Liver (tissue), 9 donors: ENCODE measurements around the gene IL12RB1. TPM values are rescaled to one million over a fixed set of nuclear protein-coding genes. Genes with fewer than 3 reads are reported as not detected.

Source experiments
- DNase-seq: peaks from one replicate; pipeline ENCODE4 v3.0.0-alpha.2; 2017; ENCODE audit warnings: low spot score
- H3K27ac ChIP-seq, 2 donors: one replicate each; pipeline ENCODE4 v1.7.0; 2013; ENCODE audit warnings: inconsistent platforms in 2 of 2, low read length in 2 of 2, control low read depth in 1 of 2, low read depth in 1 of 2, mild to moderate bottlenecking in 1 of 2
- H3K27me3 ChIP-seq, 4 donors: one replicate each; pipeline versions ENCODE4 v1.6.1 to v1.7.0; 2013; ENCODE audit warnings: low read length in 3 of 4, inconsistent platforms in 1 of 4, mild to moderate bottlenecking in 1 of 4, moderate library complexity in 1 of 4; ENCODE audit not compliant: control insufficient read depth in 4 of 4, insufficient read depth in 4 of 4
- H3K36me3 ChIP-seq, 4 donors: one replicate each; pipeline versions ENCODE4 v1.6.1 to v1.7.0; 2013; ENCODE audit warnings: low read length in 3 of 4, mild to moderate bottlenecking in 3 of 4, low read depth in 1 of 4, moderate library complexity in 1 of 4; ENCODE audit not compliant: control insufficient read depth in 4 of 4, insufficient read depth in 3 of 4
- H3K4me1 ChIP-seq, 4 donors: one replicate each; pipeline versions ENCODE4 v1.6.1 to v1.7.0; 2013; ENCODE audit warnings: low read length in 3 of 4, mild to moderate bottlenecking in 3 of 4, moderate library complexity in 1 of 4; ENCODE audit not compliant: control insufficient read depth in 4 of 4, insufficient read depth in 4 of 4
- H3K4me3 ChIP-seq, 3 donors: one replicate each; pipeline versions ENCODE4 v1.6.1 to v1.7.0; 2013; ENCODE audit warnings: low read length in 3 of 3, control low read depth in 1 of 3, low read depth in 1 of 3, mild to moderate bottlenecking in 1 of 3
- H3K9ac ChIP-seq, 2 donors: one replicate each; pipeline ENCODE4 v1.7.0; 2013; ENCODE audit warnings: low read length in 2 of 2, mild to moderate bottlenecking in 2 of 2, moderate library complexity in 2 of 2, control low read depth in 1 of 2, low read depth in 1 of 2
- H3K9me3 ChIP-seq, 4 donors: one replicate each; pipeline versions ENCODE4 v1.6.1 to v1.7.0; 2013; ENCODE audit warnings: low read length in 3 of 4; ENCODE audit not compliant: control insufficient read depth in 4 of 4
- CTCF ChIP-seq: fragments of 150-350 bp; IDR thresholded peaks from 2 replicates; pipeline ENCODE4 v1.5.1; 2017; ENCODE audit warnings: improper control_type of control experiment, low read depth, low read length; ENCODE audit not compliant: missing input control
- EGR1 ChIP-seq, 2 donors: IDR thresholded peaks; 2 replicates each; pipeline ENCODE4 v1.6.1; 2016 to 2018; ENCODE audit warnings: antibody characterized with exemption in 2 of 2, low read depth in 2 of 2
- FOXA1 ChIP-seq: IDR thresholded peaks from 2 replicates; pipeline ENCODE4 v1.6.1; 2016; ENCODE audit warnings: antibody characterized with exemption
- FOXA2 ChIP-seq: IDR thresholded peaks from 2 replicates; pipeline ENCODE4 v1.6.1; 2016; ENCODE audit warnings: antibody characterized with exemption
- GABPA ChIP-seq, 2 donors: IDR thresholded peaks in 1 of 2; conservative IDR thresholded peaks in 1 of 2; 2 replicates each; pipeline ENCODE4 v1.6.1; 2016; ENCODE audit warnings: antibody characterized with exemption in 2 of 2, mild to moderate bottlenecking in 1 of 2, moderate library complexity in 1 of 2
- HNF4A ChIP-seq, 2 donors: conservative IDR thresholded peaks; 2 replicates each; pipeline ENCODE4 v1.6.1; 2016; ENCODE audit warnings: antibody characterized with exemption in 2 of 2, mild to moderate bottlenecking in 2 of 2
- HNF4G ChIP-seq: IDR thresholded peaks from 2 replicates; pipeline ENCODE4 v1.6.1; 2016; ENCODE audit warnings: antibody characterized with exemption
- JUND ChIP-seq, 2 donors: IDR thresholded peaks; 2 replicates each; pipeline ENCODE4 v1.6.1; 2016; ENCODE audit warnings: antibody characterized with exemption in 2 of 2
- MAX ChIP-seq: IDR thresholded peaks from 2 replicates; pipeline ENCODE4 v1.6.1; 2016; ENCODE audit warnings: antibody characterized with exemption
- NR2F2 ChIP-seq: IDR thresholded peaks from 2 replicates; pipeline ENCODE4 v1.6.1; 2016; ENCODE audit warnings: antibody characterized with exemption
- RAD21 ChIP-seq, 2 donors: IDR thresholded peaks; 2 replicates each; pipeline ENCODE4 v1.6.1; 2016; ENCODE audit warnings: antibody characterized with exemption in 2 of 2, mild to moderate bottlenecking in 2 of 2
- RXRA ChIP-seq, 2 donors: IDR thresholded peaks; 2 replicates each; pipeline ENCODE4 v1.6.1; 2017 to 2018; ENCODE audit warnings: antibody characterized with exemption in 2 of 2, mild to moderate bottlenecking in 1 of 2
- SP1 ChIP-seq: IDR thresholded peaks from 2 replicates; pipeline ENCODE4 v1.6.1; 2018; ENCODE audit warnings: antibody characterized with exemption, mild to moderate bottlenecking
- TAF1 ChIP-seq: conservative IDR thresholded peaks from 2 replicates; pipeline ENCODE4 v1.6.1; 2016; ENCODE audit warnings: antibody characterized with exemption, mild to moderate bottlenecking
- YY1 ChIP-seq: IDR thresholded peaks from 2 replicates; pipeline ENCODE4 v1.6.1; 2016; ENCODE audit warnings: antibody characterized with exemption, mild to moderate bottlenecking
- WGBS: extraction: QIAGEN DNeasy Blood & Tissue Kit; methylation state at CpG from one replicate; pipeline ENCODE4 v1.1.7; 2013; 5-methylcytosine and 5-hydroxymethylcytosine counted together
- polyA plus RNA-seq, 2 donors: library from polyadenylated mRNA; stranded (reverse) in 1 of 2; unstranded in 1 of 2; fragments of 200-250 nt in 1 of 2; fragments of >200 nt in 1 of 2; fragmentation: Nextera tagmentation in 1 of 2; extraction: Ambion mirVana in 1 of 2; gene quantifications; one replicate each; pipeline versions ENCODE4 v1.2.1 to v1.2.3, GENCODE V29; 2013 to 2015
- total RNA-seq, 2 donors: library from RNA; depleted of rRNA; stranded (reverse); fragments of >200 nt; gene quantifications; one replicate each; pipeline ENCODE4 v1.2.3, GENCODE V29; 2014
- TF ChIP-seq, protein P1 (sequence below): IDR thresholded peaks from 2 replicates; pipeline ENCODE4 v1.6.1; 2016; ENCODE audit warnings: antibody characterized with exemption
- TF ChIP-seq, protein P2 (sequence below): IDR thresholded peaks from 2 replicates; pipeline ENCODE4 v1.6.1; 2016; ENCODE audit warnings: antibody characterized with exemption, mild to moderate bottlenecking
- TF ChIP-seq, protein P3 (sequence below): IDR thresholded peaks from 2 replicates; pipeline ENCODE4 v1.6.1; 2016; ENCODE audit warnings: antibody characterized with exemption
- donor health status: healthy.
- donor health status: healthy.
- donor health status: healthy.
- donor health status: healthy.
- donor health status: healthy.

IL12RB1 gene
- total and polyA plus RNA-seq, 4 donors: 0.43 to 2.4 (median 1.1) TPM

GRCh38 chr19:18100710-18101109 lies 14.0 kb upstream of the IL12RB1 start:
- Histone ChIP-seq H3K9me3 (no peaks in the 10 kb centered on the region), H3K4me1 (peaks cover 4 to 35% (median 24%) of the 10 kb centered on the region in 4 donors), H3K4me3 (no peak overlapping the region), H3K9ac (no peak overlapping the region), H3K27me3 (no peaks in the 10 kb centered on the region), H3K36me3 (no peaks in the 10 kb centered on the region), H3K27ac (no peak overlapping the region)
- TF ChIP-seq EGR1 (IDR thresholded peaks at IDR 0.05; ENCODE audit: low read depth in 2 of 2): no peak
- TF ChIP-seq FOXA1: no peak
- TF ChIP-seq SP1: no peak
- TF ChIP-seq NR2F2: no peak
- no peak for TF ChIP-seq TAF1
- TF ChIP-seq RXRA (IDR thresholded peaks at IDR 0.05): no peak
- TF ChIP-seq JUND (IDR thresholded peaks at IDR 0.05): no peak
- TF ChIP-seq MAX: no peak
- no peak for TF ChIP-seq GABPA (IDR thresholded peaks at IDR 0.05 in 1 of 2, conservative IDR thresholded peaks at IDR 0.05 in 1 of 2)
- TF ChIP-seq, protein P1, sequence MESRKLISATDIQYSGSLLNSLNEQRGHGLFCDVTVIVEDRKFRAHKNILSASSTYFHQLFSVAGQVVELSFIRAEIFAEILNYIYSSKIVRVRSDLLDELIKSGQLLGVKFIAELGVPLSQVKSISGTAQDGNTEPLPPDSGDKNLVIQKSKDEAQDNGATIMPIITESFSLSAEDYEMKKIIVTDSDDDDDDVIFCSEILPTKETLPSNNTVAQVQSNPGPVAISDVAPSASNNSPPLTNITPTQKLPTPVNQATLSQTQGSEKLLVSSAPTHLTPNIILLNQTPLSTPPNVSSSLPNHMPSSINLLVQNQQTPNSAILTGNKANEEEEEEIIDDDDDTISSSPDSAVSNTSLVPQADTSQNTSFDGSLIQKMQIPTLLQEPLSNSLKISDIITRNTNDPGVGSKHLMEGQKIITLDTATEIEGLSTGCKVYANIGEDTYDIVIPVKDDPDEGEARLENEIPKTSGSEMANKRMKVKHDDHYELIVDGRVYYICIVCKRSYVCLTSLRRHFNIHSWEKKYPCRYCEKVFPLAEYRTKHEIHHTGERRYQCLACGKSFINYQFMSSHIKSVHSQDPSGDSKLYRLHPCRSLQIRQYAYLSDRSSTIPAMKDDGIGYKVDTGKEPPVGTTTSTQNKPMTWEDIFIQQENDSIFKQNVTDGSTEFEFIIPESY: no peak
- no peak for TF ChIP-seq CTCF
- TF ChIP-seq, protein P2, sequence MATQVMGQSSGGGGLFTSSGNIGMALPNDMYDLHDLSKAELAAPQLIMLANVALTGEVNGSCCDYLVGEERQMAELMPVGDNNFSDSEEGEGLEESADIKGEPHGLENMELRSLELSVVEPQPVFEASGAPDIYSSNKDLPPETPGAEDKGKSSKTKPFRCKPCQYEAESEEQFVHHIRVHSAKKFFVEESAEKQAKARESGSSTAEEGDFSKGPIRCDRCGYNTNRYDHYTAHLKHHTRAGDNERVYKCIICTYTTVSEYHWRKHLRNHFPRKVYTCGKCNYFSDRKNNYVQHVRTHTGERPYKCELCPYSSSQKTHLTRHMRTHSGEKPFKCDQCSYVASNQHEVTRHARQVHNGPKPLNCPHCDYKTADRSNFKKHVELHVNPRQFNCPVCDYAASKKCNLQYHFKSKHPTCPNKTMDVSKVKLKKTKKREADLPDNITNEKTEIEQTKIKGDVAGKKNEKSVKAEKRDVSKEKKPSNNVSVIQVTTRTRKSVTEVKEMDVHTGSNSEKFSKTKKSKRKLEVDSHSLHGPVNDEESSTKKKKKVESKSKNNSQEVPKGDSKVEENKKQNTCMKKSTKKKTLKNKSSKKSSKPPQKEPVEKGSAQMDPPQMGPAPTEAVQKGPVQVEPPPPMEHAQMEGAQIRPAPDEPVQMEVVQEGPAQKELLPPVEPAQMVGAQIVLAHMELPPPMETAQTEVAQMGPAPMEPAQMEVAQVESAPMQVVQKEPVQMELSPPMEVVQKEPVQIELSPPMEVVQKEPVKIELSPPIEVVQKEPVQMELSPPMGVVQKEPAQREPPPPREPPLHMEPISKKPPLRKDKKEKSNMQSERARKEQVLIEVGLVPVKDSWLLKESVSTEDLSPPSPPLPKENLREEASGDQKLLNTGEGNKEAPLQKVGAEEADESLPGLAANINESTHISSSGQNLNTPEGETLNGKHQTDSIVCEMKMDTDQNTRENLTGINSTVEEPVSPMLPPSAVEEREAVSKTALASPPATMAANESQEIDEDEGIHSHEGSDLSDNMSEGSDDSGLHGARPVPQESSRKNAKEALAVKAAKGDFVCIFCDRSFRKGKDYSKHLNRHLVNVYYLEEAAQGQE: no peak
- TF ChIP-seq, protein P3, sequence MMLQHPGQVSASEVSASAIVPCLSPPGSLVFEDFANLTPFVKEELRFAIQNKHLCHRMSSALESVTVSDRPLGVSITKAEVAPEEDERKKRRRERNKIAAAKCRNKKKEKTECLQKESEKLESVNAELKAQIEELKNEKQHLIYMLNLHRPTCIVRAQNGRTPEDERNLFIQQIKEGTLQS: no peak
- no peak for TF ChIP-seq YY1
- TF ChIP-seq HNF4A (conservative IDR thresholded peaks at IDR 0.05): no peak
- TF ChIP-seq FOXA2: no peak
- TF ChIP-seq HNF4G: no peak
- no peak for DNase-seq
- 39% methylated on average over 18 of the region's 18 CpGs for WGBS

GRCh38 chr19:18099623-18099995 lies 12.9 kb upstream of the IL12RB1 start:
- Histone ChIP-seq H3K9me3 (no peaks in the 10 kb centered on the region), H3K4me1 (peaks cover 4 to 31% (median 21%) of the 10 kb centered on the region in 4 donors), H3K36me3 (no peaks in the 10 kb centered on the region), H3K4me3 (no peak overlapping the region), H3K9ac (no peak overlapping the region), H3K27ac (no peak overlapping the region), H3K27me3 (no peaks in the 10 kb centered on the region)
- 88% methylated on average over 8 of the region's 8 CpGs for WGBS
- no peak for TF ChIP-seq RAD21 (IDR thresholded peaks at IDR 0.05)
- TF ChIP-seq, protein P1: no peak
- TF ChIP-seq, protein P2: no peak
- no peak for TF ChIP-seq SP1
- TF ChIP-seq JUND (IDR thresholded peaks at IDR 0.05): no peak
- TF ChIP-seq RXRA (IDR thresholded peaks at IDR 0.05): no peak
- no peak for TF ChIP-seq TAF1
- DNase-seq: no peak
